Measurements from ENCODE around the gene XPNPEP1. TPM values are rescaled to one million over a fixed set of nuclear protein-coding genes. Genes with fewer than 3 reads are reported as not detected.
A peak's percentile ranks its signal among the peaks of the same experiment; 100 is the strongest.

Gene XPNPEP1
- total and polyA plus RNA-seq, 2 donors from 2014 or later = 34.4 to 62.4 TPM

DNA sequence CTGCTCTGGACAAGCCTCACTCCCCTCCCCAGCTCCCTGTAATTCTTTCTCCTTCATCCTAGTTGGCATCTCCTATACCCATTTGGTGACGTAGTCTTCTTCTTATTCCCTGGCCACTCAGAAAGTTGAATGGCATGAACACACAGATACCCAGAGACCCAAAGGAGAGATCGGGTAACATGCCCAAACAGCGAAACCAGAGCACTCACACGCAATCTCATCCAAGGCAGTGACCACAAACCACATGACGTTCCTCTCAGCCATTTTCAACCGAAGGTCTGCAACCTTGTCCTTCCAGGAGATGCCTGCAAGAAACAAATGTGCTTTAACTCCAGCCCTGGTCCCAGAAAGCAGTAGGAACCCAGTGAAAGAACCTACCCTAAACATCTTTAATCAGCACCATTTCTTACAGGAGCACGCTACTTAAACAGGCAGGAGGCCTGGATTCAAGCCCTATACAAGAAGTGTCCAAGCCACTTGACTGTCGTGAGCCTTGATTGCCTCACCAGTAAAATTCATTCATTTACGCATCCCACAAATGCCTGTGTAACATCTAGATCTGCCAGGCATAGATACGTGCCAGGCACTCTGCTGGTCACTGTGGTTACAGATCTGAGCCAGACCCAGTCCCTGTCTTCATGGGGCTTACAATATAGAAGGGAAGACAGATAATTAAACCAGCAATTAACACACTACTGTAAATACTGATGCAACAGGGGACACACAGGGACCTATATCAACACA lies 37.1 kb downstream of the XPNPEP1 start:
- TF ChIP-seq, protein P1, sequence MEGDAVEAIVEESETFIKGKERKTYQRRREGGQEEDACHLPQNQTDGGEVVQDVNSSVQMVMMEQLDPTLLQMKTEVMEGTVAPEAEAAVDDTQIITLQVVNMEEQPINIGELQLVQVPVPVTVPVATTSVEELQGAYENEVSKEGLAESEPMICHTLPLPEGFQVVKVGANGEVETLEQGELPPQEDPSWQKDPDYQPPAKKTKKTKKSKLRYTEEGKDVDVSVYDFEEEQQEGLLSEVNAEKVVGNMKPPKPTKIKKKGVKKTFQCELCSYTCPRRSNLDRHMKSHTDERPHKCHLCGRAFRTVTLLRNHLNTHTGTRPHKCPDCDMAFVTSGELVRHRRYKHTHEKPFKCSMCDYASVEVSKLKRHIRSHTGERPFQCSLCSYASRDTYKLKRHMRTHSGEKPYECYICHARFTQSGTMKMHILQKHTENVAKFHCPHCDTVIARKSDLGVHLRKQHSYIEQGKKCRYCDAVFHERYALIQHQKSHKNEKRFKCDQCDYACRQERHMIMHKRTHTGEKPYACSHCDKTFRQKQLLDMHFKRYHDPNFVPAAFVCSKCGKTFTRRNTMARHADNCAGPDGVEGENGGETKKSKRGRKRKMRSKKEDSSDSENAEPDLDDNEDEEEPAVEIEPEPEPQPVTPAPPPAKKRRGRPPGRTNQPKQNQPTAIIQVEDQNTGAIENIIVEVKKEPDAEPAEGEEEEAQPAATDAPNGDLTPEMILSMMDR (IDR thresholded peaks at IDR 0.05; ENCODE audit: borderline replicate concordance, extremely low read depth, insufficient read depth) = no peak
- no peaks in the 10 kb centered on the region for H3K9me3 ChIP-seq (ENCODE audit: control insufficient read depth in 2 of 3, insufficient read depth in 1 of 3, low read length in 3 of 3)
- no peak overlapping the region for H3K27ac ChIP-seq (ENCODE audit: low read depth in 2 of 2, low read length in 2 of 2)
- no peaks in the 10 kb centered on the region for H3K27me3 ChIP-seq (ENCODE audit: control insufficient read depth, insufficient read depth, low read length)
- peaks cover 7 to 41% (median 20%) of the 10 kb centered on the region in 3 donors for H3K36me3 ChIP-seq (ENCODE audit: control insufficient read depth in 2 of 3, insufficient read depth in 3 of 3, low read length in 3 of 3)
- no peak for FAIRE-seq
- intact Hi-C loops (cut with DNase I) = no loop called here
- DNase-seq = no peak
- H3K4me1 ChIP-seq (ENCODE audit: control insufficient read depth in 2 of 3, insufficient read depth in 2 of 3, low read depth in 1 of 3, low read length in 3 of 3) = peaks cover 0 to 11% (median 9%) of the 10 kb centered on the region in 3 donors
- no peak overlapping the region for H3K4me3 ChIP-seq (ENCODE audit: low read length in 3 of 3)
- no peak overlapping the region for H3K9ac ChIP-seq (ENCODE audit: low read length in 3 of 3)

DNA sequence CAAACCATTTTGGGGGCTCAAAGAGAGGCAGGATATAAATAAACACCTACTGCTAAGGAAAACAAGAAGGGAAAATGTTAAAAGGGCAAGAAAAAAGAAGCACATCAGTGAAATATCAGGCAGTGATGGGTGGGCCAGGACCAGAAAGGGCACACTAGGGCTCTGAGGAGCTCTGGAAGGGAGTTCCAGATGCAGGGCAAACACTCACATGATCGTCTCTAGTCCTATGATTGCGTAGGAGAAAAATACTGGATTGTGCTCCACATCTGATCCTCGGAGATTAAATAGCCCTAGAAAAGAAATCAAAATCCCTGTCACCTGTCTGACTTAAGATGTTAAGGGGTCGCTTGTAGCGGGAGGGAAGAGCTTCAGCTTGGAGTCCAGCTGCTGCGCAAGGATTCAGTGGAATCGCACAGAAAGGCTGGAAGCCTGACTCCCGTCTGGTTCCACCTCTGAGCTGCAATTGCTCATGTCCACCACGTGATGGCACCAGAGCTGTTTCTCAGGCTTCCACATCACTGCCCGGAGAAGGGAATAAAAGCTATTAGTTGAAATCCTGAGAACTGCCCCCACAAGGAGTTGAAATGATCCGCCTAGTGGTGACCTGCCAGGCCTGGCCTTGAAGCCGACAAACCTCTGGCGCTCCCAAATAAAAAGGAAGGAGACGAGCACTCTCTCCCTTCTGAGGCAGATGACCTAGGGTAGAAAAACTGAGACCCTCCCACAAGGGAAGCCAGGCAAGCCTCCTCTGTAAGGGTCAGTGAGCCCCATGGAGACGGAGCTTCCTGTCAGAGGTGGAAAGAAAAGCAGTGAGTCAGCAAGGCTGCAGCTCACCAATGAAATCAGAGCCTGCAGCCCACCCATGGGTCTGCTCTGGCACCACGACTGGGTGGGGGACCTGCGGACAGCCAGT lies 39.2 kb downstream of the XPNPEP1 start:
- intact Hi-C loops (cut with DNase I) = no loop called here
- Histone ChIP-seq H3K9ac (ENCODE audit: low read length in 3 of 3) (peak overlapping the region in 1 of 3 donors; percentile 31), H3K4me1 (ENCODE audit: control insufficient read depth in 2 of 3, insufficient read depth in 2 of 3, low read depth in 1 of 3, low read length in 3 of 3) (peaks cover 0 to 9% (median 9%) of the 10 kb centered on the region in 3 donors), H3K27ac (ENCODE audit: low read depth in 2 of 2, low read length in 2 of 2) (peak overlapping the region; percentile 17 to 26), H3K4me3 (ENCODE audit: low read length in 3 of 3) (peak overlapping the region in 1 of 3 donors; percentile 19), H3K36me3 (ENCODE audit: control insufficient read depth in 2 of 3, insufficient read depth in 3 of 3, low read length in 3 of 3) (peaks cover 7 to 44% (median 27%) of the 10 kb centered on the region in 3 donors), H3K9me3 (ENCODE audit: control insufficient read depth in 2 of 3, insufficient read depth in 1 of 3, low read length in 3 of 3) (no peaks in the 10 kb centered on the region), H3K27me3 (ENCODE audit: control insufficient read depth, insufficient read depth, low read length) (no peaks in the 10 kb centered on the region)
- TF ChIP-seq, protein P1 (IDR thresholded peaks at IDR 0.05; ENCODE audit: borderline replicate concordance, extremely low read depth, insufficient read depth) = peak; percentile 93
- DNase-seq = peak; percentile 78 to 97 (median 92)
- FAIRE-seq = peak; percentile 70

DNA sequence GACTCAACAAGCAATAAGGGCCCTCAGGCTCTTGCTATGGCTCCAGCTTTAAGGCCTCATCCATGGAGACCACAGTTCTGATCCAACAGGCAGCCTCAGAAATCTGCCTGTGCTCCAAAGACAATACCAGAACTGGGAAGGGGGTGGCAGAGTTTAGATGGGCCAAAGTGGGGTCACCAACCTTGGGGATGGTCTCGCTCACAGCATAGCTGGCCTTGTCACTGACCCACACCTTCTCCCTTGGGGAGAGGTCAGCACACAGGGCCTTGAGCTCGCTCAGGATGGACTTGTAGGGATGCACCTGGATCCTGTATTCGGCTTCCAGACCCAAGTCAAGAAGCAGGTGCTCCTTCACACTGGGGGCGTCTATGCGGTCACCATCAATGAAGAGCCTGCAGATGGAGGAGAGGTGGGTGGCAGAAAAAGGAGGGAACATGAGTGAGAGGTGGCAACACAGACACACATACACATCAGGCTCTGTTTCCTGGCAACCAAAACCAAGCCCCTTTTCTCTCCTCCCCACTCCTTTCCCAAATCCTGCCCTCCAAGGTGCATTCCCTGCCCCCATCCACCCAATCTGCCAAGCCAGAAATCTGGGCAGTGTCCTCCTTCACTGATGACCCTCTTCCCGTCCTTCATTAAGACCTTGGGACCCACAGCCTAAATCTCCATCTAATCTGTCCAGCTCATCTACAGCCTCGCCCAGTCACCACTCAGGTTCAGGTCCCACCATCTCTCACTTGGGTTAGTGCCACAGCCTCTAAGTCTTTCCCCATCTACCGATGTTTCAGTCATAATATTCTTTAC lies 40.9 kb downstream of the XPNPEP1 start:
- H3K4me1 ChIP-seq (ENCODE audit: control insufficient read depth in 2 of 3, insufficient read depth in 2 of 3, low read depth in 1 of 3, low read length in 3 of 3) = peaks cover 0 to 9% (median 9%) of the 10 kb centered on the region in 3 donors
- DNase-seq (peak in 1 of 5 donors; percentile 28), FAIRE-seq (no peak)
- TF ChIP-seq, protein P1 (IDR thresholded peaks at IDR 0.05; ENCODE audit: borderline replicate concordance, extremely low read depth, insufficient read depth) = no peak
- H3K9me3 ChIP-seq (ENCODE audit: control insufficient read depth in 2 of 3, insufficient read depth in 1 of 3, low read length in 3 of 3) = no peaks in the 10 kb centered on the region
- no peaks in the 10 kb centered on the region for H3K27me3 ChIP-seq (ENCODE audit: control insufficient read depth, insufficient read depth, low read length)
- intact Hi-C loops (cut with DNase I) = no loop called here
- H3K4me3 ChIP-seq (ENCODE audit: low read length in 3 of 3) = no peak overlapping the region
- H3K36me3 ChIP-seq (ENCODE audit: control insufficient read depth in 2 of 3, insufficient read depth in 3 of 3, low read length in 3 of 3) = peaks cover 7 to 50% (median 31%) of the 10 kb centered on the region in 3 donors
- H3K27ac ChIP-seq (ENCODE audit: low read depth in 2 of 2, low read length in 2 of 2) = peak overlapping the region in 1 of 2 donors; percentile 14
- no peak overlapping the region for H3K9ac ChIP-seq (ENCODE audit: low read length in 3 of 3)

Measured in kidney (tissue), 14 donors.